ENCODE measurements around the gene SPIN4.
"Not testable (repeated sequence)": the region's sequence is repeated elsewhere in the genome, so short reads cannot be mapped to it uniquely, and the experiment has no call there.

Gene SPIN4
- long read RNA-seq, donor 1, full-length matches to known transcripts: 23 of 23 reads
- long read RNA-seq, donor 1, partial matches to known transcripts: 0 of 23 reads
- long read RNA-seq, donor 1, other reads (novel, unspliced or antisense): 0 of 23 reads
- long read RNA-seq, donor 2, full-length matches to known transcripts: 8 of 8 reads
- long read RNA-seq, donor 2, partial matches to known transcripts: 0 of 8 reads
- long read RNA-seq, donor 2, other reads (novel, unspliced or antisense): 0 of 8 reads
- long read RNA-seq, donor 3, full-length matches to known transcripts: 23 of 23 reads
- long read RNA-seq, donor 3, partial matches to known transcripts: 0 of 23 reads
- long read RNA-seq, donor 3, other reads (novel, unspliced or antisense): 0 of 23 reads
- long read RNA-seq, donor 4, full-length matches to known transcripts: 24 of 24 reads
- long read RNA-seq, donor 4, partial matches to known transcripts: 0 of 24 reads
- long read RNA-seq, donor 4, other reads (novel, unspliced or antisense): 0 of 24 reads
- long read RNA-seq, donor 5, full-length matches to known transcripts: 26 of 26 reads
- long read RNA-seq, donor 5, partial matches to known transcripts: 0 of 26 reads
- long read RNA-seq, donor 5, other reads (novel, unspliced or antisense): 0 of 26 reads
- long read RNA-seq, donor 6, full-length matches to known transcripts: 15 of 15 reads
- long read RNA-seq, donor 6, partial matches to known transcripts: 0 of 15 reads
- long read RNA-seq, donor 6, other reads (novel, unspliced or antisense): 0 of 15 reads
- long read RNA-seq, donor 7, full-length matches to known transcripts: 48 of 48 reads
- long read RNA-seq, donor 7, partial matches to known transcripts: 0 of 48 reads
- long read RNA-seq, donor 7, other reads (novel, unspliced or antisense): 0 of 48 reads
- long read RNA-seq, donor 8, full-length matches to known transcripts: 40 of 40 reads
- long read RNA-seq, donor 8, partial matches to known transcripts: 0 of 40 reads
- long read RNA-seq, donor 8, other reads (novel, unspliced or antisense): 0 of 40 reads

DNA sequence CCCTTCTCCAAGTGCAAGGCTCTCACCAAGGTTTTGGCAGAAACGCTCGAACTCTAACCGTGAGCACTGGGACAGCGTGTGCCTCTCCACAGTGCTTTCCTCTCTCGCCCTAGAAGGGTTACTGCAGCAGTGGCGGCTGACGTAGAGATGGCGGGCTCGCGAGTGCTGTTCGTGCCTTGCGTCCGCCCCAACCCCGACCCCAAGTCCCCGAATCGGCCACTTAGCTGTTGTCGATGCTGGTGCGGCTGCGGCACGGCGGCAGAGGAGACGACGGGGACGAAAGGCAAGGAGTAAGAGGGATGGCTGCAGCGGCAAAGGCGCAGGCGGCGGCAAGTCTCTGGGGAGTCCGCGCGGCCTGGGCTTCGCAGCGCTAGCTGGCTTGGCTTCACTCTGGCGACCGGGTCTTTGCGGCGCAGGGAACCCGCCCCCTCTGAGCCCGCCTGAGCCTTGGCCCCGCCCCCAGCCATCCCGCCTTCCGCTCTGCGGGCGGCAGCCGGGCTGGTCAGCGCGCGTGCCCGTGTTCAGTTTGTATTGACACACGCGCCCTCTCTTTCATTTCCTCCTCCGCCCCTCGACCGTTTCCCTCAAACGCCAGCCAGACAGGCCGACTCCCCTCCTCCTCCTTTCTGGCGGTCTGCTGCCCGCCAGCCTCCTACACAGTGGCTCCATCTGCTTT lies at the start of gene SPIN4:
Gene SPIN4, minus strand, starts transcription at position 392 of the 676 bp plus-strand sequence. CDS start 513 bp downstream, outside the sequence.
- DNase-seq: peak; percentile 75

GRCh38 chrX:63400340-63400739 lies 49.2 kb upstream of the SPIN4 start:
- DNase-seq: no peak

GRCh38 chrX:63394872-63395271 lies 43.7 kb upstream of the SPIN4 start:
- no peak for DNase-seq

- not testable (repeated sequence) for DNase-seq
These were observed 42.0 kb upstream of the SPIN4 start for GRCh38 chrX:63393094-63393493.

- no peak for DNase-seq
These were observed 36.3 kb upstream of the SPIN4 start for GRCh38 chrX:63387411-63387810.

DNA sequence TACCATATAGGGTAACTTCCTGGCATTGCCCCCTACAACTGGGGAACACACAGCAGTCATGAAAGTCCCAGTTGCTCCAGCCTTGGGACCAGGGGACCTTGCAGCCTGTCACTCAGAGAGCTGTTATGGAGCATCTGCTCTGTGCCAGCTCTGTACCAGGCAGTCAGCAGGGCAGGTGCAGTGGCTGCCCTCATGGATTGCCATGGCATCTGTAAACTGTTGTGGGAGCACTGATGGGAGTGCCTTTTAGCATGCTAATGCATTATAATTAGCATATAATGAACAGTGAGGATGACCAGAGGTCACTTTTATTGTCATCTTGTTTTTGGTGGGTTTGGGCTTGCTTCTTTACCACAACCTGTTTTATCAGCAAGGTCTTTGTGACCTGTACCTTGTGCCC lies 33.1 kb upstream of the SPIN4 start:
- DNase-seq: not testable (repeated sequence)

GRCh38 chrX:63373012-63373411 lies 21.9 kb upstream of the SPIN4 start:
- not testable (repeated sequence) for DNase-seq

DNA sequence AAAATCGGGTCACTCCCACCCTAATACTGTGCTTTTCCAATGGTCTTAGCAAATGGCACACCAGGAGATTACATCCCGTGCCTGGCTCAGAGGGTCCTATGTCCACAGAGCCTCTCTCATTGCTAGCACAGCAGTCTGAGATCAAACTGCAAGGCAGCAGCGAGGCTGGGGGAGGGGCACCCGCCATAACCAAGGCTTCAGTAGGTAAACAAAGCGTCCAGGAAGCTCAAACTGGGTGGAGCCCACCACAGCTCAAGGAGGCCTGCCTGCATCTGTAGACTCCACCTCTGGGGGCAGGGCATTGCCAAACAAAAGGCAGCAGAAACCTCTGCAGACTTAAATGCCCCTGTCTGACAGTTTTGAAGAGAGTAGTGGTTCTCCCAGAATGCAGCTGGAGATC lies 16.6 kb upstream of the SPIN4 start:
- not testable (repeated sequence) for DNase-seq

DNA sequence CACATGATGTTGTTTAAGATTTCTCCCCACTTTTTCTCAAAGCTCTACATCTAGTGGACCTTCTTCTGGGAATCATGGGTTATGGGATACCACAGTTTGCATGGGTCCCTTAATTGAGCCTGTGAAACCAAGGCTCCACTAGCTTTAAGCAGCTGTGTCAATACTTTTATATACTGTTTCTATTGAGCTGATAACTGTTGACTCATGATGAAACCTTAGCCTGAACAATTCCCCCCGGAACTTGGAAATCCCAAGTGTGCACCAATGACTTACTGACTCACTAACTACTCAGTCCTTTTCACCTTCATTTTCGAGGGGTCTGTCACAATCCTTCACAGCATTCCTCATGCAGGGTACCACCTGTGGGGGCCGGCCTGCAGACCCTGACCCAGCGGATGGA lies 12.7 kb upstream of the SPIN4 start:
- DNase-seq: no peak

DNA sequence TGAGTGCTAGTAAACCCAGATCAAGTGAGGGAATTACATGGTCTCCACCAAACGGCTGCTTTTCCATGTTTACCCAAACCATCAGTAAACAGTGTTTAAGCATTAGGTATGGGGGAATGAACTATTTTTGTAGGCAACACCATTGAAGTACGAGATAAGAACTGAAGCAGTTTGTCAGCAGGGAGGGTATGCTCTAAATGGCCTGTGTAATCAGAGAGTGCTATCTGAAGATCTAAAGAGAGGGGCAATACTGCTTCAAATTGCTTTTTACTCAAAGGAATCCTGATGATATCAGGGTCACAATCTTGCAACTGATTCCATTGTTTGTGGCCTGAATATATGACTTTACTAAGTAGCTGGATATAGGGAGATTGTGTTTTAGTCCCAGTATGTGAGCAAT lies 10.4 kb upstream of the SPIN4 start:
- DNase-seq: no peak

- no peak for DNase-seq
These were observed 3.4 kb upstream of the SPIN4 start for GRCh38 chrX:63354484-63354883.

- DNase-seq: peak; percentile 45
These were observed 661 bp downstream of the SPIN4 start for GRCh38 chrX:63350465-63350877.

DNA sequence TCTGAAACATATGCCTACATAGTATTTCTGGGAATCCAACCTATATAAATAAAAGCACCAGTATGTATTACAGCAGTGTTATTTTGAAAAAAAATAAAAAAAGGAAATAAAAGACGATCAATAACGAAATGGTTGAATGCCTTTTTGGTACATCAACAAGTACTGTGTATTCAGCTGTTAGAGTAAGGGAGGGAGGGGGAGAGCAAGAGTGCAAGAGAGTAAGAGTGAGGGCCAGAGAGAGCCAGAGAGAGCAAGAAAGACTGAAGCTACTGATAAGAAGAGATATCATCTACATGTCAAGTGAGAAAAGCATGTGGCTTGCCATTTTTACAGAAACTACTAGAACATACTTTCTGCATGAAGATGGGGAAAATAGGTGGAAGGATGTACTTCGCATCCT lies 1.8 kb downstream of the SPIN4 start:
- DNase-seq: no peak

DNA sequence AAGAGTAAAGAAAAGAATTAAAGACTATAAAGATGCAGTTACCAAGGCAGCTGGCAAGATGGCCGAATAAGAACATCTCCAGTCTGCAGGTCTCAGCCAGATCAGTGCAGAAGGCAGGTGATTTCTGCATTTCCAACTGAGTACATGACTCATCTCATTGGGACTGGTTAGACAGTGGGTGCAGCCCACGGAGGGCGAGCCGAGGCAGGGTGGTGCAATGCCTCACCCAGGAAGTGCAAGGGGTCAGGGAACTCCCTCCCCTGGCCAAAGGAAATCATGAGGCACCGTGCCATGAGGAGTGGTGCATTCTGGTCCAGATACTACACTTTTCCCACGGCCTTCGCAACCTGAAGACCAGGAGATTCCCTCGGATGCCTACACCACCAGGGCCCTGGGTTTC lies 20.5 kb downstream of the SPIN4 start:
- DNase-seq: no peak

GRCh38 chrX:63327788-63328187 lies 23.3 kb downstream of the SPIN4 start:
- no peak for DNase-seq

GRCh38 chrX:63299596-63299995 lies 51.5 kb downstream of the SPIN4 start:
- no peak for DNase-seq

Measured in right kidney (tissue), 9 donors.